Upper lobe of left lung (tissue), 6 donors: ENCODE data around the gene HARBI1. TPM values are rescaled to one million over a fixed set of nuclear protein-coding genes. Genes with fewer than 3 reads are reported as not detected.

Experiments used
- ATAC-seq, 2 donors: fragments of 200-7000 bp; cut with Tn5 transposase; one replicate each; pipeline ENCODE4 v1.9.1; 2022; ENCODE audit warnings: mild to moderate bottlenecking in 2 of 2, moderate library complexity in 2 of 2; ENCODE audit not compliant: low FRiP score in 2 of 2
- DNase-seq, 2 donors: peaks; one replicate each; pipeline ENCODE4 v3.0.0-alpha.2; 2019 to 2020
- H3K27ac ChIP-seq, 4 donors: fragments of 200-600 bp; sonication (generic); one replicate each; pipeline ENCODE4 v1.5.1; 2016 to 2019
- H3K27me3 ChIP-seq, 4 donors: fragments of 200-600 bp; sonication (generic); one replicate each; pipeline ENCODE4 v1.5.1; 2017 to 2019
- H3K36me3 ChIP-seq, 4 donors: fragments of 200-600 bp; sonication (generic); one replicate each; pipeline ENCODE4 v1.5.1; 2016 to 2019
- H3K4me1 ChIP-seq, 4 donors: fragments of 200-600 bp; sonication (generic); one replicate each; pipeline ENCODE4 v1.5.1; 2018 to 2019
- H3K4me3 ChIP-seq, 4 donors: fragments of 200-600 bp; sonication (generic); one replicate each; pipeline ENCODE4 v1.5.1; 2017 to 2019; ENCODE audit warnings: mild to moderate bottlenecking in 2 of 4, moderate library complexity in 1 of 4
- H3K9me3 ChIP-seq, 4 donors: fragments of 200-600 bp; sonication (generic); one replicate each; pipeline ENCODE4 v1.5.1; 2018 to 2019
- CTCF ChIP-seq, 6 experiments: fragments of 450-650 bp in 4 of 6; fragments of 200-600 bp in 2 of 6; sonication (generic) in 2 of 6; IDR thresholded peaks; one replicate each; pipeline ENCODE4 v1.5.1; 2016 to 2019; ENCODE audit warnings: antibody characterized with exemption in 6 of 6
- EP300 ChIP-seq, 4 donors: sonication (generic); formaldehyde crosslinking; IDR thresholded peaks; one replicate each; pipeline ENCODE4 v1.5.1; 2017; ENCODE audit warnings: antibody characterized with exemption in 4 of 4, control low read depth in 2 of 4
- POLR2A ChIP-seq, 4 donors: fragments of 450-650 bp; IDR thresholded peaks; one replicate each; pipeline ENCODE4 v1.5.1; 2016 to 2017; ENCODE audit warnings: antibody characterized with exemption in 4 of 4, mild to moderate bottlenecking in 2 of 4
- POLR2AphosphoS5 ChIP-seq, 2 donors: sonication (generic); formaldehyde crosslinking; IDR thresholded peaks; one replicate each; pipeline ENCODE4 v1.5.1; 2017; ENCODE audit warnings: antibody characterized with exemption in 2 of 2
- WGBS, 2 donors: methylation state at CpG; one replicate each; pipeline ENCODE4 v1.1.5; 2017 to 2018; 5-methylcytosine and 5-hydroxymethylcytosine counted together
- total RNA-seq, 6 donors: library from RNA; depleted of rRNA in 4 of 6; stranded (reverse); fragments of >200 nt in 4 of 6; gene quantifications; one replicate each; pipeline versions ENCODE4 v1.1.0 to v1.2.1, GENCODE V29; 2016 to 2021
- donor health status: DM: no; HTN: no; CAD: no; lungs with moderate emphysema.
- donor health status: DM: no; HTN: yes; CAD: no; lungs with severe emphysema.

The HARBI1 gene
- total RNA-seq, 6 donors from 2014 or later, result 1.8 to 5.5 (median 3.3) TPM

GRCh38 chr11:46663277-46663940, 46.4 kb upstream of the HARBI1 start:
- Histone ChIP-seq H3K36me3 (peaks cover 45 to 98% (median 81%) of the 10 kb centered on the region in 4 donors), H3K4me1 (no peaks in the 10 kb centered on the region), H3K9me3 (no peaks in the 10 kb centered on the region), H3K4me3 (no peak overlapping the region), H3K27ac (no peak overlapping the region), H3K27me3 (no peaks in the 10 kb centered on the region)
- 84 to 96% methylated on average over 4 of the region's 4 CpGs for WGBS, 2 donors
- ATAC-seq, result no peak
- TF ChIP-seq POLR2A (IDR thresholded peaks at IDR 0.05) (no peak), EP300 (IDR thresholded peaks at IDR 0.05) (no peak), CTCF (IDR thresholded peaks at IDR 0.05) (no peak)
- no peak for DNase-seq

- DNase-seq (no peak), ATAC-seq (no peak)
- TF ChIP-seq POLR2A (IDR thresholded peaks at IDR 0.05), result no peak
- TF ChIP-seq EP300 (IDR thresholded peaks at IDR 0.05), result no peak
- no peak for TF ChIP-seq POLR2AphosphoS5 (IDR thresholded peaks at IDR 0.05)
- TF ChIP-seq CTCF (IDR thresholded peaks at IDR 0.05), result no peak
- Histone ChIP-seq H3K9me3 (no peaks in the 10 kb centered on the region), H3K27me3 (no peaks in the 10 kb centered on the region), H3K4me1 (no peaks in the 10 kb centered on the region), H3K27ac (no peak overlapping the region), H3K4me3 (no peak overlapping the region), H3K36me3 (peaks cover 42 to 98% (median 83%) of the 10 kb centered on the region in 4 donors)
Observed at GRCh38 chr11:46662366-46662765, 45.3 kb upstream of the HARBI1 start.

GRCh38 chr11:46661836-46662235, 44.8 kb upstream of the HARBI1 start:
- Histone ChIP-seq H3K36me3 (peaks cover 46 to 98% (median 83%) of the 10 kb centered on the region in 4 donors), H3K27me3 (no peaks in the 10 kb centered on the region), H3K9me3 (no peaks in the 10 kb centered on the region), H3K4me1 (no peaks in the 10 kb centered on the region), H3K27ac (no peak overlapping the region), H3K4me3 (no peak overlapping the region)
- DNase-seq (no peak), ATAC-seq (no peak)
- TF ChIP-seq EP300 (IDR thresholded peaks at IDR 0.05), result no peak
- no peak for TF ChIP-seq POLR2A (IDR thresholded peaks at IDR 0.05)
- no peak for TF ChIP-seq POLR2AphosphoS5 (IDR thresholded peaks at IDR 0.05)
- no peak for TF ChIP-seq CTCF (IDR thresholded peaks at IDR 0.05)

GRCh38 chr11:46659908-46660307, 42.9 kb upstream of the HARBI1 start:
- no peaks in the 10 kb centered on the region for H3K27me3 ChIP-seq
- TF ChIP-seq POLR2A (IDR thresholded peaks at IDR 0.05), result no peak
- TF ChIP-seq CTCF (IDR thresholded peaks at IDR 0.05), result no peak
- no peak for TF ChIP-seq POLR2AphosphoS5 (IDR thresholded peaks at IDR 0.05)
- no peak for TF ChIP-seq EP300 (IDR thresholded peaks at IDR 0.05)
- no peak overlapping the region for H3K4me3 ChIP-seq
- H3K9me3 ChIP-seq, result no peaks in the 10 kb centered on the region
- H3K27ac ChIP-seq, result no peak overlapping the region
- no peaks in the 10 kb centered on the region for H3K4me1 ChIP-seq
- DNase-seq (no peak), ATAC-seq (peak in 1 of 2 donors; percentile 35)
- H3K36me3 ChIP-seq, result peaks cover 37 to 98% (median 88%) of the 10 kb centered on the region in 4 donors
- WGBS, 2 donors, result 79 to 83% methylated on average over 1 of the region's 1 CpG

GRCh38 chr11:46658259-46658658, 41.2 kb upstream of the HARBI1 start:
- peaks cover 36 to 97% (median 88%) of the 10 kb centered on the region in 4 donors for H3K36me3 ChIP-seq

More at GRCh38 chr11:46658259-46658658, 41.2 kb upstream of the HARBI1 start:
- H3K27ac ChIP-seq, result no peak overlapping the region
- DNase-seq, result no peak
- H3K27me3 ChIP-seq, result no peaks in the 10 kb centered on the region
- no peak overlapping the region for H3K4me3 ChIP-seq
- WGBS, 2 donors, result 66 to 67% methylated on average over 4 of the region's 4 CpGs
- H3K9me3 ChIP-seq, result no peaks in the 10 kb centered on the region
- H3K4me1 ChIP-seq, result no peaks in the 10 kb centered on the region
- ATAC-seq, result peak in 1 of 2 donors; percentile 71
- TF ChIP-seq CTCF (IDR thresholded peaks at IDR 0.05), result no peak
- no peak for TF ChIP-seq EP300 (IDR thresholded peaks at IDR 0.05)
- TF ChIP-seq POLR2AphosphoS5 (IDR thresholded peaks at IDR 0.05), result no peak
- no peak for TF ChIP-seq POLR2A (IDR thresholded peaks at IDR 0.05)
